Measurements from ENCODE around the gene RPL23.
"Not testable (repeated sequence)": the region's sequence is repeated elsewhere in the genome, so short reads cannot be mapped to it uniquely, and the experiment has no call there.

RPL23 gene

GRCh38 chr17:38867179-38867967 is 13.9 kb upstream of the RPL23 start:
- DNase-seq (ENCODE audit: low spot score), result no peak

- no peak for DNase-seq (ENCODE audit: low spot score)
Observed at GRCh38 chr17:38864636-38865398, 11.3 kb upstream of the RPL23 start.

DNA sequence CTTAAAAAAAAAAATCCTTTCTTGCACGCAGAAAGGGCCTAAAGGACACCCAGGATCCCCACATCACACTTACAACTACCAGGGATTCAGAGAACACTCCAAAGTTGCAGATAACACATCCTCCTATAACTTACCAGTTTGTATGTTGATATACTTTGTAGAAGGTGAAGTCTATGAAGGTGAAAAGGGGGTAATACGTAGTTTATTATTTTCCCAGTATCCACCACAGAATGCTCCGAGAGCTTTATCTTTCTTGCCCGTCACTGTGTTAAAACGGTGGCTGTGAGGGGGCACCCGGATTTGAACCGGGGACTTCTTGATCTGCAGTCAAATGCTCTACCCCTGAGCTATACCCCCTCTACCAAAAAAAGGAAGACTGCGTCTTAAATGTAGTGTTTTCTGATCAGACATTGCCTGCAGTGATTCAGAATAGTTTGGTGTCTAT is 7.9 kb upstream of the RPL23 start:
- DNase-seq (ENCODE audit: low spot score), result no peak

DNA sequence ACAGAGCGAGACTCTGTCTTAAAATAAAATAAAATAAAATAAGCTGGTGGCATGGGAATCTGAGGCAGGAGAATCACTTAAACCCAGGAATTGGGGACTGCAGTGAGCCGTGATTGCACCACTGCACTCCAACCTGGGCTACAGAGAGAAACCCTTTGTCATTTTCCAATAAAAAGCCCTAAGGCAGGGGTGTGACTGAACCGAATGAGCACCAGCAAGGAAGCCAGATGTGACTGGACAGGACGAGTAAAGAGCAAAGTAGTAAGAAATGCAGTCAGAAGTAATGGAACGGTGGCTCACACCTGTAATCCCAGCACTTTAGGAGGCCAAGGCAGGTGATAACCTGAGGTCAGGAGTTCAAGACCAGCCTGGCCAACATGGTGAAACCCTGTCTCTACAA is 3.8 kb upstream of the RPL23 start:
- DNase-seq (ENCODE audit: low spot score), result no peak

GRCh38 chr17:38855101-38855714 is 1.7 kb upstream of the RPL23 start:
- DNase-seq (ENCODE audit: low spot score), result not testable (repeated sequence)

DNA sequence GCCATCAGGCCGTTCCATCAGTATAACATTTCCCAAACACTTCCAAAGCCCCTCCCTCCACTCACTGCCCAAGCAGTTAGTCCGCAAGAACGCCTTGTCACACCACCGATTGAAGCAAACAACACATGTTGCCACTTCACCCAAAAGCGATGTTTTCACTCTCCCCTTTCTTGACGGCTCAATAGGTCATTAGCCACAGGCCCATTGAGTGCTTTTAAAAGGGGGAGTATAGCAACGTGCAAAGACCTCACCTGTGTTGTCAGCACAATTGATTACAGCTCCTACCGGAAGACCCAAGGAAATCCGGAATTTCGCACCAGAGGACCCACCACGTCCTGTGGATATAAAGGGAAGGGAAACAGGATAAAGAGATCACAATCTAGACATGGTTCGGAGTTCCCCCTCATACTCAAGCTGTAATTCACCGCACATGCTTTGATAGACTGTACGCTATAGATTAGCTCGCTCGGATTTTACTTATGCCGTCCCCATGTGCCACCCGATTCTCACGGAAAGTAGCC is 690 bp downstream of the RPL23 start:
- no peak for DNase-seq (ENCODE audit: low spot score)

- DNase-seq (ENCODE audit: low spot score), result no peak
Observed at GRCh38 chr17:38851434-38851833, 2.1 kb downstream of the RPL23 start.

GRCh38 chr17:38850374-38850773 is 3.1 kb downstream of the RPL23 start:
- no peak for DNase-seq (ENCODE audit: low spot score)

DNA sequence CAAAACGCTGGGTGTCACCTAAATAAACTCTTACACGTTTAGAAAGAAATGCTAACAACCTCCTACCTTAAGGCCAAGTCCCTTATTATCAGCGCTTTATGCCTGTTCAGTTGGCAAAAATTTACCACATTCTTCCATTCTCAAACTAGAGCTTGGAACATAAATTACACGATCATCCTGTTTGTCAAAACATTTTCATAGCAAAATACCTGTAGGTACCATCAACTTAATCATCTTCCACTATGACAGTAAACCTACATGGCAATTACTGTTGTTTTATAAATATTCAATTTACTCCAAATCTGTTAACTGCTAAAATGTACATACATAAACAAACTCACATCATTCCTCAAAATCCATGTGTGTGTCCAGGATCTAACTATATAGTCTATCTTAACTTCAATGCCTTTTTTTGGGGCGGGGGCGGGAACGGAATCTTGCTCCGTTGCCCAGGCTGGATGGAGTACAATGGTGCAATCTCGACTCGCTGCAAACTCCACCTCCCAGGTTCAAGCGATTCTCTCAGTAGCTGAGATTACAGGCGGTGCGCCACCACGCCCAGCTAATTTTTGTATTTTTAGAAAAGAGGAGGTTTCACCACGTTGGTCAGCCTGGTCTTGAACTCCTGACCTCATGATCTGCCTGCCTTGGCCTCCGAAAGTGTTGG is 4.4 kb downstream of the RPL23 start:
- DNase-seq (ENCODE audit: low spot score), result no peak

- DNase-seq (ENCODE audit: low spot score), result no peak
Observed at GRCh38 chr17:38848557-38848891, 5.0 kb downstream of the RPL23 start.

DNA sequence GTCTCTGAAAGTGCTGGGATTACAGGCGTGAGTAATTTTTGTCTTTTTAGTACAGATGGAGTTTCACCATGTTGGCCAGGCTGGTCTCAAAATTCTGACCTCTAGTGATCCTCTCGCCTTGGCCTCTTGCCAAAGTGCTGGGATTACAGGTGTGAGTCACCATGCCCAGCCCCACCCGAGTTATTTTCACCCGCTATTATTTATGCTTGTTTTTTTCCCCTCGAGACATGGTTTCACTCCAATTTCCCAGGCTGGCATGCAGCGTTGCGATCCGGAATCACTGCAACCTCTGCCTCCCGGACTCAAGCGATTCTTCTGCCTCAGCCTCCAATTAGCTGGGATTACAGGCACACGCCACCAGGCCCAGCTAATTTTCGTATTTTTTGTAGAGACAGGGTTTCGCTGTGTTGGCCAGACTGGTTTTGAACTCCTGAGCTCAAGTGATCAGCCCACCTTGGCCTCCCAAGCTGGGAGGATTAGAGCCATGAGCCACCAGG is 9.2 kb downstream of the RPL23 start:
- DNase-seq (ENCODE audit: low spot score), result no peak

DNA sequence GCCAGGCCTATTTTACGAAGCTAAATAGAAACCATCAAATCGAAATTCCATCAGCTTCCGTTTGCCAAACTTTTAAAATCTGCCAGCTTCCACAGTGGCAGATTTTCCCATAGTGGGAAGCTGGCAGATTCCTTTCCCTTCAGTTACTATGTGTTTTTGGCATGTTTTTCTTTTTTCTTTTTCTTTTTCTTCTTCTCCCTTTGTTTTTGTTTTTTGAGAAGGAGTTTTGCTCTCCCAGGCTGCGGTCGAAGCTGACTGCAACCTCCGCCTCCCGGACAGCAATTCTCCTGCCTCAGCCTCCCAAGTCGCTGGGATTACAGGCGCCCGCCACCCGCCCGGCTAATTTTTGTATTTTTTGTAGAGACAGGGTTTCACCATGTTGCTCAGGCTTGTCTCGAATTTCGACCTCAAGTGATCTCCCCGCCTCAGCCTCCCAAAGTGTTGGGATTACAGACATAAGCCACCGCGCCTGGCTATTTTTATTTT is 27.7 kb downstream of the RPL23 start:
- DNase-seq (ENCODE audit: low spot score), result no peak

GRCh38 chr17:38824899-38825761 is 28.4 kb downstream of the RPL23 start, which contains the start of gene CWC25:
Gene CWC25 (minus strand): TSS chr17:38825321. CDS start chr17:38825183, 138 bp downstream.
- DNase-seq (ENCODE audit: low spot score), result peak; percentile 67

GRCh38 chr17:38815576-38816193 is 37.8 kb downstream of the RPL23 start:
- no peak for DNase-seq (ENCODE audit: low spot score)

DNA sequence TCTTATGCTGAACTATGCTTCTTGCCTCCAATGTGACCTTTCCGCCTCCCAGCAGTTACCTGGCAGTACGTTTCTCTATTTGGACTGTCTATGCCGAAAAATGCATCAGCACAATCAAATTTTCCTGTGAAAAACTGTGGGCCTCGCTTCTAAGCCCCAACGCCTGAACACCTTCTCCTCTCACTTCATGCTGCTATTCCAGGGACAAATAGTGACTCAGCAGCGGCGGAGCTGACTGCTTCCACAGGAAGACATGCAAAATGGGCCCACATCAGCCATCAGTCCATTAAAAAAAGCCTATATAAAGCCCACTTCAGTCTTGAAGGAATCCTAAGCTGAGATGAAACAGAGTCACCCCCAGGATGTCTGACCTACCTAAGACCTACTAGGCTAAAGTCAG is 43.7 kb downstream of the RPL23 start:
- DNase-seq (ENCODE audit: low spot score), result no peak

GRCh38 chr17:38800237-38800760 is 53.2 kb downstream of the RPL23 start:
- DNase-seq (ENCODE audit: low spot score), result no peak

- DNase-seq (ENCODE audit: low spot score), result peak; percentile 94
Observed at GRCh38 chr17:38799501-38800236, 53.9 kb downstream of the RPL23 start, which contains the start of gene PIP4K2B. Gene PIP4K2B (minus strand): TSS chr17:38799556. CDS start chr17:38799424, 132 bp downstream.

DNA sequence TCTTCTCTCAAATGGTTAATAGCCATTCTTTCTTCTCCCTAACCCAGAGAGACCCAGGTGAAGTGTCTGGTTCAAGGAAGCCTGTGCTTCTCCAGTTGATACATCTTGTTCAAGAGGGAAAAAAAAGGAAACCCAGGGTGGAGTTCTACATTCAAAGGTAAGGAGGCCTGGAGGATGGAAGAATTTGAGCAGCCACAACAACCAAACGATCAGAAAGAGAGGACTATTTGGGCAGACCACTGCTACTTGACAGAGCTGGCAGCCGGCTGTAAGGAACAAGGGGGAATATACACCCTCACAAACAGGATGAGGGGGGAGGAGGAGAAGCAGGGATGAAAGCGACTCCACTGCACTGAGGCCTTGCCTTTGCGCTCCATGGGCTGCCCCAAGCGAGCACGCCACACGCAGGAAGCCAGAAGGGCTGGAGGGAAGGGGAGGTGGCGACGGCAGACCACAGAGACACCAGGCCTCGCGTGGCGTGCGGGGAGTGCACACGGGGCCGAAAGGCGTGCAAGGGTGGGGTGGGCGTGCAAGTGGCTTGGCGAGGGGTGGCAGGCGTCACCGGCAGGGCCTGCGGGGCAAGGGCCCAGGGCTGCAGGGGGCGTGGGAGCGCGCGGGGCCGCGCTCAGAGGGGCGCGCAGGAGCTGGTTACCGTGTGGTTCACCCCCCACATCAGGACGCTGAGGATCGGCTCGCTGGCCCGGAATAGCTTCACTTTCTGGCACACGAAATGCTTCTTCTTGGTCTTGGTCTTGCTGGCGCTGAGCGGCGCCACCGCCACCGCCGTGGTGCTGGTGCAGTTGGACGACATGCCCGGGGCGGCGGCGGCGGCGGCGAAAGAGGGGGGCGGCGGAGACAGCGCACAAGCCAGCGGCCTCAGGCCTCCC is 54.7 kb downstream of the RPL23 start:
- peak; percentile 40 for DNase-seq (ENCODE audit: low spot score)

Data from HuH-7.5 (cell line).